ENCODE results near the gene PRKCZ. TPM values are rescaled to one million over a fixed set of nuclear protein-coding genes. Genes with fewer than 3 reads are reported as not detected.
"Not testable (repeated sequence)": the region's sequence is repeated elsewhere in the genome, so short reads cannot be mapped to it uniquely, and the experiment has no call there.

PRKCZ gene
- polyA plus RNA-seq, 1 of the 3 experiments (the other 2 are of a cell fraction) = 24.2 TPM

DNA sequence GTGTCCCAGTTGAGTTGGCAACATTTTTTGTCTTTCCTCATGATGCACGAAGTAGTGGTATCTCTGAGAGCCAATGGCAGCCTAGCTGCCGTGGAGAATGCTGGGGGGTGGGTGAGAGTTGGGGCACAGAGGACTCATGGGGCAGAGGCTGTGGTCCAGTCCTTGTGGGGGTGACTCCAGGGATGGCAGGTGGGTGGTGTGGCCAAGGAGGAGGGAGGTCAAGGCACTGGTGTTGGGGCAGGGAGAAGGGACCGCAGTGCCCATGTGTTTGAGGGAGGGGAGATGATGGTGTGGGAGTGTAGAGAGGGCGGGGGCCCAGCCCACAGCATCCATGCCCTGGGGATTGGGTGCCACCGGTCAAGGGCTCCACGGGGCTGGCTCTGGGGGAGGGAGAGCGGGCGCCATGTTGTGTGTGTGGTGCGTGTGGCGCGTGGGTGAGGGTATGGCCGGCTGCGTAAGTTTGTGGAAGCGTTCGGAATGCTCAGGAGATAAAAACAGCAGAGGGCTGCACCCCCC, 63.5 kb downstream of the PRKCZ start:
- no peak overlapping the region for H3K27ac ChIP-seq (ENCODE audit: low read depth in 2 of 2, low read length in 1 of 2)
- peaks cover under 1% of the 10 kb centered on the region; the same call in 1 of the 2 replicates for H3K9me3 ChIP-seq
- POLR2A ChIA-PET = no interaction called here
- no peak overlapping the region for H3K4me2 ChIP-seq
- no peaks in the 10 kb centered on the region for H4K20me1 ChIP-seq (ENCODE audit: insufficient read depth)
- no peak for DNase-seq
- no peaks in the 10 kb centered on the region for H3K4me1 ChIP-seq (ENCODE audit: control insufficient read depth in 1 of 2, insufficient read depth in 2 of 2, low read depth in 1 of 2, low read length in 1 of 2)
- no peak overlapping the region for H3K4me3 ChIP-seq (ENCODE audit: low read depth in 2 of 2, low read length in 1 of 2)
- H3K79me2 ChIP-seq (ENCODE audit: insufficient read depth) = no peaks in the 10 kb centered on the region
- WGBS (ENCODE audit: low lambda C conversion rate) = 94% methylated on average over 15 of the region's 15 CpGs
- H3K9me2 ChIP-seq = no peaks in the 10 kb centered on the region
- no peaks in the 10 kb centered on the region for H3K36me3 ChIP-seq (replicated peaks in 1 of 2; ENCODE audit: control insufficient read depth in 1 of 2, insufficient read depth in 2 of 2, low read length in 1 of 2)
- no peak overlapping the region for H3K9ac ChIP-seq
- TF ChIP-seq POLR2AphosphoS5 (IDR thresholded peaks at IDR 0.05; ENCODE audit: low read depth, low read length) (no peak), TAF1 (IDR thresholded peaks at IDR 0.05; ENCODE audit: borderline replicate concordance, low read depth, low read length) (no peak), RCOR1 (IDR thresholded peaks at IDR 0.05; ENCODE audit: low read length) (no peak), RAD21 (IDR thresholded peaks at IDR 0.05; ENCODE audit: low read length) (no peak), TEAD4 (IDR thresholded peaks at IDR 0.05; ENCODE audit: borderline replicate concordance, insufficient read depth) (no peak)
- TF ChIP-seq, protein P1, sequence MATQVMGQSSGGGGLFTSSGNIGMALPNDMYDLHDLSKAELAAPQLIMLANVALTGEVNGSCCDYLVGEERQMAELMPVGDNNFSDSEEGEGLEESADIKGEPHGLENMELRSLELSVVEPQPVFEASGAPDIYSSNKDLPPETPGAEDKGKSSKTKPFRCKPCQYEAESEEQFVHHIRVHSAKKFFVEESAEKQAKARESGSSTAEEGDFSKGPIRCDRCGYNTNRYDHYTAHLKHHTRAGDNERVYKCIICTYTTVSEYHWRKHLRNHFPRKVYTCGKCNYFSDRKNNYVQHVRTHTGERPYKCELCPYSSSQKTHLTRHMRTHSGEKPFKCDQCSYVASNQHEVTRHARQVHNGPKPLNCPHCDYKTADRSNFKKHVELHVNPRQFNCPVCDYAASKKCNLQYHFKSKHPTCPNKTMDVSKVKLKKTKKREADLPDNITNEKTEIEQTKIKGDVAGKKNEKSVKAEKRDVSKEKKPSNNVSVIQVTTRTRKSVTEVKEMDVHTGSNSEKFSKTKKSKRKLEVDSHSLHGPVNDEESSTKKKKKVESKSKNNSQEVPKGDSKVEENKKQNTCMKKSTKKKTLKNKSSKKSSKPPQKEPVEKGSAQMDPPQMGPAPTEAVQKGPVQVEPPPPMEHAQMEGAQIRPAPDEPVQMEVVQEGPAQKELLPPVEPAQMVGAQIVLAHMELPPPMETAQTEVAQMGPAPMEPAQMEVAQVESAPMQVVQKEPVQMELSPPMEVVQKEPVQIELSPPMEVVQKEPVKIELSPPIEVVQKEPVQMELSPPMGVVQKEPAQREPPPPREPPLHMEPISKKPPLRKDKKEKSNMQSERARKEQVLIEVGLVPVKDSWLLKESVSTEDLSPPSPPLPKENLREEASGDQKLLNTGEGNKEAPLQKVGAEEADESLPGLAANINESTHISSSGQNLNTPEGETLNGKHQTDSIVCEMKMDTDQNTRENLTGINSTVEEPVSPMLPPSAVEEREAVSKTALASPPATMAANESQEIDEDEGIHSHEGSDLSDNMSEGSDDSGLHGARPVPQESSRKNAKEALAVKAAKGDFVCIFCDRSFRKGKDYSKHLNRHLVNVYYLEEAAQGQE (IDR thresholded peaks at IDR 0.05; ENCODE audit: low read depth, low read length) = no peak
- H3F3A ChIP-seq (replicated peaks; ENCODE audit: insufficient read depth) = no peaks in the 10 kb centered on the region
- H3K27me3 ChIP-seq (ENCODE audit: insufficient read depth) = no peaks in the 10 kb centered on the region
- H2AFZ ChIP-seq (ENCODE audit: low read depth) = no peak overlapping the region
- CTCF ChIA-PET = interaction anchor here (1.2 kb wide), 1 partner anchor 8 kb away, joined by 4 read pairs; no protein-coding TSS in a partner anchor

DNA sequence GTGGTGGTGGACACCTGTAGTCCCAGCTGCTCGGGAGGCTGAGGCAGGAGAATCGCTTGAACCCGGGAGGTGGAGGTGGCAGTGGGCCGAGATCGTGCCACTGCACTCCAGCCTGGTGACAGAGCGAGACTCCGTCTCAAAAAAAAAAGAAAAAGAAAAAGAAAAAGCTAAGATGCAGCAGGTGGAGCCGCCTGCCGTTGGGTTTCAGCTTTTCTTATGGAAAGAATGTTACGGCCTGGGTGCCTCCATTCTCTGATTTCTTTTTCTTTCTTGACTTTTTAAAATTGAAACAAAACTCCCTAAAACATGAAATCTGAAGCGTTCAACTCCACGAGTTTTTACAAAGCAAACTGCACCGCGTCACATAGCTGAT, 64.4 kb downstream of the PRKCZ start:
- DNase-seq; H3K4me3 ChIP-seq (ENCODE audit: low read depth in 2 of 2, low read length in 1 of 2); H3K9ac ChIP-seq; H3K4me2 ChIP-seq; H3K9me2 ChIP-seq; H3K27me3 ChIP-seq (ENCODE audit: insufficient read depth); H3K27ac ChIP-seq (ENCODE audit: low read depth in 2 of 2, low read length in 1 of 2); H2AFZ ChIP-seq (ENCODE audit: low read depth); H4K20me1 ChIP-seq (ENCODE audit: insufficient read depth); H3K4me1 ChIP-seq (ENCODE audit: control insufficient read depth in 1 of 2, insufficient read depth in 2 of 2, low read depth in 1 of 2, low read length in 1 of 2); H3K79me2 ChIP-seq (ENCODE audit: insufficient read depth); H3K9me3 ChIP-seq; H3K36me3 ChIP-seq (replicated peaks in 1 of 2; ENCODE audit: control insufficient read depth in 1 of 2, insufficient read depth in 2 of 2, low read length in 1 of 2); POLR2A ChIA-PET; H3F3A ChIP-seq (replicated peaks; ENCODE audit: insufficient read depth): not testable (repeated sequence)
- CTCF ChIA-PET = interaction anchor here (0.6 to 1.4 kb wide), 4 partner anchors 9 to 70 kb away, joined by 3 to 8 read pairs (median 4); no protein-coding TSS in a partner anchor
- whole genome bisulfite sequencing (ENCODE audit: low lambda C conversion rate) = 91% methylated on average over 14 of the region's 14 CpGs

GRCh38 chr1:2115008-2115641, 64.9 kb downstream of the PRKCZ start:
- no peaks in the 10 kb centered on the region for H3K36me3 ChIP-seq (replicated peaks in 1 of 2; ENCODE audit: control insufficient read depth in 1 of 2, insufficient read depth in 2 of 2, low read length in 1 of 2)
- H3K4me1 ChIP-seq (ENCODE audit: control insufficient read depth in 1 of 2, insufficient read depth in 2 of 2, low read depth in 1 of 2, low read length in 1 of 2) = no peaks in the 10 kb centered on the region
- no peak overlapping the region for H2AFZ ChIP-seq (ENCODE audit: low read depth)
- WGBS (ENCODE audit: low lambda C conversion rate) = 91% methylated on average over 32 of the region's 33 CpGs
- no peaks in the 10 kb centered on the region for H3K27me3 ChIP-seq (ENCODE audit: insufficient read depth)
- CTCF ChIA-PET = interaction anchor here (0.6 to 1.9 kb wide), 7 partner anchors 10 to 1504 kb away, joined by 3 to 8 read pairs (median 4); no protein-coding TSS in a partner anchor
- TF ChIP-seq EP300 (IDR thresholded peaks at IDR 0.05; ENCODE audit: borderline replicate concordance in 1 of 2, low read depth in 1 of 2, low read length in 1 of 2) = no peak
- no peak for TF ChIP-seq RCOR1 (IDR thresholded peaks at IDR 0.05; ENCODE audit: low read length)
- TF ChIP-seq FOXM1 (IDR thresholded peaks at IDR 0.05; ENCODE audit: low read depth) = no peak
- no peak for TF ChIP-seq SIN3A (IDR thresholded peaks at IDR 0.05; ENCODE audit: borderline replicate concordance, low read depth, low read length)
- DNase-seq = no peak
- H3K4me3 ChIP-seq (ENCODE audit: low read depth in 2 of 2, low read length in 1 of 2) = no peak overlapping the region
- no peak overlapping the region for H3K27ac ChIP-seq (ENCODE audit: low read depth in 2 of 2, low read length in 1 of 2)
- no peaks in the 10 kb centered on the region for H3K79me2 ChIP-seq (ENCODE audit: insufficient read depth)
- no peaks in the 10 kb centered on the region for H4K20me1 ChIP-seq (ENCODE audit: insufficient read depth)
- H3K9me2 ChIP-seq = no peaks in the 10 kb centered on the region
- H3F3A ChIP-seq (replicated peaks; ENCODE audit: insufficient read depth) = no peaks in the 10 kb centered on the region
- H3K9ac ChIP-seq = no peak overlapping the region
- POLR2A ChIA-PET = no interaction called here
- H3K4me2 ChIP-seq = no peak overlapping the region
- peaks cover 3% of the 10 kb centered on the region; the same call in 1 of the 2 replicates for H3K9me3 ChIP-seq

Measured in SK-N-SH (cell line).